Measurements from ENCODE around the gene ITGA11. TPM values are rescaled to one million over a fixed set of nuclear protein-coding genes. Genes with fewer than 3 reads are reported as not detected.

Gene ITGA11
- total RNA-seq, 1 donor from 2014 or later, result 0.22 TPM

DNA sequence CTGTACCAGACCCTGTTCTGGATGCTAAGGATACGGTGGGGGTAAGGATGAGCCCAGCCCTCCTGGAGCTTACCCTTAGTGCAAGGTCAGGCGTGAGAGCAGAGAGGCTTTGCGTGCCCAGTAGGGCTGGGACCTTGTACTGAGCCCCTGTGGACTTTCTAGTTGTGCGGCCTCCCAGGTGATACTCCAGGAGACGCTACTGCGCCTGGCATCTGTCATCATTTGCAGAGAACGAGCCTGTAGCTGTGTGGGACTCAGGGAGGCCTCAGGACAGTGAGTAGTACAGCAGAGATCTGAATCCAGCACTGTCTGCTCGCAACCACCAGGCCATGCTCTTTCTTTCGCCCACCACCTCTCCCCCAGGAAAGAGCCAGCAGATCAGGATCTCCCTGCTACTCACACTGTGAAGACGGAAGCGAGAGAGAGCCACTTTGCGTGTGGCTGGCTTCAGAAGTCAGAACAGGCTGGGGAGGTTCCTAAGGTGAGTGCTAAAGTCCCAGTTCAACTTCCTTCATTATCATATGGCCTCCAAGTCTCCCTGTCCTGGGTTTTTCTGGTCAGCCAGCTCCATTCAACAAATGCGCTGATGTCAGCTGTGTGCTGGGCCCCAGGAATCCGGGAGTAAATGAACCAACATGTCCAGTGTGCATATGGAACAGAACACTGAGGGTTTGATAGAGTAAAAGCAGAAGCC is 38.2 kb upstream of the ITGA11 start:
- Mint-ChIP-seq H3K4me1 (ENCODE audit: low read depth, unreplicated experiment) (peaks cover 6% of the 10 kb centered on the region), H3K9me3 (ENCODE audit: unreplicated experiment) (no peaks in the 10 kb centered on the region), H3K27me3 (ENCODE audit: unreplicated experiment) (no peaks in the 10 kb centered on the region), H3K4me3 (ENCODE audit: unreplicated experiment) (no peak overlapping the region), H3K36me3 (ENCODE audit: unreplicated experiment) (no peaks in the 10 kb centered on the region), H3K27ac (ENCODE audit: unreplicated experiment) (no peak overlapping the region)
- no peak for DNase-seq
- TF ChIP-seq, protein P1, sequence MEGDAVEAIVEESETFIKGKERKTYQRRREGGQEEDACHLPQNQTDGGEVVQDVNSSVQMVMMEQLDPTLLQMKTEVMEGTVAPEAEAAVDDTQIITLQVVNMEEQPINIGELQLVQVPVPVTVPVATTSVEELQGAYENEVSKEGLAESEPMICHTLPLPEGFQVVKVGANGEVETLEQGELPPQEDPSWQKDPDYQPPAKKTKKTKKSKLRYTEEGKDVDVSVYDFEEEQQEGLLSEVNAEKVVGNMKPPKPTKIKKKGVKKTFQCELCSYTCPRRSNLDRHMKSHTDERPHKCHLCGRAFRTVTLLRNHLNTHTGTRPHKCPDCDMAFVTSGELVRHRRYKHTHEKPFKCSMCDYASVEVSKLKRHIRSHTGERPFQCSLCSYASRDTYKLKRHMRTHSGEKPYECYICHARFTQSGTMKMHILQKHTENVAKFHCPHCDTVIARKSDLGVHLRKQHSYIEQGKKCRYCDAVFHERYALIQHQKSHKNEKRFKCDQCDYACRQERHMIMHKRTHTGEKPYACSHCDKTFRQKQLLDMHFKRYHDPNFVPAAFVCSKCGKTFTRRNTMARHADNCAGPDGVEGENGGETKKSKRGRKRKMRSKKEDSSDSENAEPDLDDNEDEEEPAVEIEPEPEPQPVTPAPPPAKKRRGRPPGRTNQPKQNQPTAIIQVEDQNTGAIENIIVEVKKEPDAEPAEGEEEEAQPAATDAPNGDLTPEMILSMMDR (IDR thresholded peaks at IDR 0.05; ENCODE audit: partially characterized antibody, unreplicated experiment), result no peak

DNA sequence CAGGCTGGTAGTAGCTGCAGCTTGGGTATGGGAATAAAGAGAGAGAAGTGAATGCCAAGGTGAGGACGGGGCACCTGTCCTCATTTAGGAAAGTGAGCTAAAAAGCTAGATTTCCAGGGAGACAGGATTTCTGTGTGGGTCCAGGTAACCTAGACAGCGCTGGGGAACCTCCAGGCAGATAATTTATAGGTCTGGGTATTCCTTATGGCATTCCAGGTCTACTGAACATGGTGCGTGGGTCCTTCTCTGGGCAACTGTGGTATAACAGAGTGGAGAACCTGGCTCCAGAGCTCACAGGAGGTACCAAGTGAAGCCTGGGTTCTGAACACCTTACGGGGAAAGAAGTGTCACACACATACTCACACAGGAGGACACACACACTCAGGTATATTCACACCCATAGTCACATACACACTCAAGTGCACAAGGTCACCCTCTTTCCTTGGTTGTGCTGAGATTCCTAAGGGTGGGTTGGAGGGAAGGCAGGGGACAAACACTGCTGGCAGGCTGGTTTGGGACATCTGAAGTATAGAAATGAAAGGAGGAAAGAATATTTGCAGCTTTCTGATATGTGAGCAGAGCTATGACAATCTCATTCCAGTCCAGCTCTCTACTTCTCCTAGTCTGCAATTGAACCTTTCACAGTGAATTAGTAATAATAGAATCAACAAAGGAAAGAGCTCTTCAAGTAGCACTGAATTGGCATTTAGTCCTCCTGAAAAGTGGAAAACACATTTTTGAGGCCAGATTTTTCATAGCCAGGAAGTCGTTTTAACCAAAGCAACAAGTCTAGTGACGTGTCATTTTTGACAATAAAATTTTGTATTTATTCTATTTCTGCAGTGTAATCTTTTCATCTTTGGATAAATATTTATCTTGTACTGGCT is 37.4 kb upstream of the ITGA11 start:
- TF ChIP-seq, protein P1 (IDR thresholded peaks at IDR 0.05; ENCODE audit: partially characterized antibody, unreplicated experiment), result no peak
- Mint-ChIP-seq H3K36me3 (ENCODE audit: unreplicated experiment) (no peaks in the 10 kb centered on the region), H3K27ac (ENCODE audit: unreplicated experiment) (no peak overlapping the region), H3K4me1 (ENCODE audit: low read depth, unreplicated experiment) (peaks cover 11% of the 10 kb centered on the region), H3K4me3 (ENCODE audit: unreplicated experiment) (no peak overlapping the region), H3K27me3 (ENCODE audit: unreplicated experiment) (no peaks in the 10 kb centered on the region), H3K9me3 (ENCODE audit: unreplicated experiment) (peaks cover 1% of the 10 kb centered on the region)
- no peak for DNase-seq

DNA sequence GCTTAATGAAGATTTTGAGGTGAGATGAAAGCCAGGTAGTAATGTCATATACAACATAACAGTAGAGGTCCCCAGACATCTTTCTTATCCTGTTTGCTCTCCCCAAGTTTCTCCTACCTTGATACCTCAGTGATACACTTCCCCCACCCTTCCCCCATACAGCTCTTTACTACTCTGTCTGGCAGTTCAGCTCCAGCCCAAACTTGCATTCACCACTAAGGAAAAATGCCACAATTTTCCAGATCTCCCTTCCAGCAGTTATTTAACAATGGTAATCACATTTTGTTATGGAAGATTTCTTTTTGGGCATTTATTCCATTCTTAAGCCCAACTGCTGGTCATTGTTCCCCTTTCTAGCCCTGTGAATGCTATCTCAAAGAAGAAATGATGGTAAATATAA is 34.9 kb upstream of the ITGA11 start:
- Mint-ChIP-seq H3K4me3 (ENCODE audit: unreplicated experiment) (no peak overlapping the region), H3K36me3 (ENCODE audit: unreplicated experiment) (no peaks in the 10 kb centered on the region), H3K4me1 (ENCODE audit: low read depth, unreplicated experiment) (peaks cover 11% of the 10 kb centered on the region), H3K27me3 (ENCODE audit: unreplicated experiment) (peaks cover 2% of the 10 kb centered on the region), H3K27ac (ENCODE audit: unreplicated experiment) (no peak overlapping the region), H3K9me3 (ENCODE audit: unreplicated experiment) (peaks cover 1% of the 10 kb centered on the region)
- DNase-seq, result no peak
- TF ChIP-seq, protein P1 (IDR thresholded peaks at IDR 0.05; ENCODE audit: partially characterized antibody, unreplicated experiment), result no peak

DNA sequence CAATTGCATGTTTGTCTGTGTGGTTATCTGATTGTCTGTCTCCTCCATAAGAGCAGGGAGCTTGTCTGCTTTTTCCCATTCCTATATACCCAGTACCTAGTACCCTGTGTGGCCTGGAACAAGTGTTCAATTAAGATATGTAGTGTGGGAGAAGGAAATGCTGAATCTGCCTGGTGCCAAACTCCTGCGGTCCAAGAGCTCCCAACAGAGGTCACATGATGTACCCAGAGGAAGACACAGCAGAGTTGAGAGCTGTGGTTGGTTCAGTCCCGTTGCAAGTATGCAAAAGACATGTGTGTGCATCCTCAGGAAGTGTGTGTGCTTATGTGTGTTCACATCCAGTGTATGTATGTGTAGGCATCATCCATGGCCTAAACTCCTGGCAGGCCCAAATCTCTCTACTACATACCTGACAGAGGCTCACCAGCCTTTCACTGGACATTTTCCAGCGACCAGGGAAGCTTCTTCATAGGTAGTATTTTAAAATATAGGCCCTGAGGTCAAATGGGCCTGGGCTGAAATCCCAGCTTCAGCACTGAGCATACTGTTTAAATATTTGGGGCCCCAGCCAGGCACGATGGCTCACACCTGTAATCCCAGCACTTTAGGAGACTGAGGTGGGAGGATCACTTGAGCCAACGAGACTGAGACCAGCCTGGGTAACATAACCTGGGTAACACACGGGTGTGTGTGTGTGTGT is 34.0 kb upstream of the ITGA11 start:
- DNase-seq, result no peak
- Mint-ChIP-seq H3K9me3 (ENCODE audit: unreplicated experiment) (peaks cover 1% of the 10 kb centered on the region), H3K27me3 (ENCODE audit: unreplicated experiment) (peaks cover 2% of the 10 kb centered on the region), H3K27ac (ENCODE audit: unreplicated experiment) (no peak overlapping the region), H3K36me3 (ENCODE audit: unreplicated experiment) (no peaks in the 10 kb centered on the region), H3K4me3 (ENCODE audit: unreplicated experiment) (no peak overlapping the region), H3K4me1 (ENCODE audit: low read depth, unreplicated experiment) (peaks cover 11% of the 10 kb centered on the region)
- TF ChIP-seq, protein P1 (IDR thresholded peaks at IDR 0.05; ENCODE audit: partially characterized antibody, unreplicated experiment), result no peak
